Fibroblast of upper back skin (primary cell): ENCODE measurements around the gene STIL.

Experiments used
- DNase-seq: peaks from one replicate; pipeline ENCODE4 v3.0.0-alpha.2; 2013

Gene STIL

DNA sequence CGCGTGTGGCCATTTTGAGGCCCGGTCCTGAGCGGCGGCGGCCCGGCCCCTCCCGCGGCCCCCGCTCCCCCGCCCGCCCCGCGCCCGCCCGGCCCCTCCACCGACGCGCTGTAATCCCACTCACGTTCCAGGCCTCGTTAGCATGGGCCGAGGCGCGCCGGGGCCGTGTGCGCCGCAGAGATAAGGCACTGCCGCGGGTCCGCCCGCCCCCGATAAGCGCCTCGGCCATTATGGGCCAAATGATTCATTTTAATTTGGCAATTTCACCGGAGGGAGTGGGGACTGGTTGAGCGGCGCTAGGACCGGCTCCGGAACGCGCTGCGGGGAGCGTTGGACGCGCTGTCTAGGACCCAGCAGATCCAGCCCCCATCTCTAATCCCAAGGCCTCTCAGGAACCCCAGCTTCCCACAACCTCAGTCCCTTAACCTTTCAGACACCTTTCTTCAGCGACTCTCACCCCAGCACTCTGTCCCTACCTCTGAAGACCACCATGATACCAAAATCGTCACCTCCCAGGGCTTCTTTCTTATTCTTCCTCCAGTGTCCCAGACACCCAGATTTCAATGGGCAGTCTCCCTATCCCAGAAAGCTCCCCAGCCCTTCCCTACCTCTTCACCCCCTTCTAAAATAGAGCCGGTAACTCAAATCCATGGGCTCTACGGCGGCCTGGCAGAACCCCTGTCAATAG, 81.6 kb downstream of the STIL start, which contains the start of gene TAL1:
Gene TAL1, minus strand, starts transcription at position 39 of the 688 bp plus-strand sequence. CDS start 6,337 bp downstream, outside the sequence.
- DNase-seq = no peak

DNA sequence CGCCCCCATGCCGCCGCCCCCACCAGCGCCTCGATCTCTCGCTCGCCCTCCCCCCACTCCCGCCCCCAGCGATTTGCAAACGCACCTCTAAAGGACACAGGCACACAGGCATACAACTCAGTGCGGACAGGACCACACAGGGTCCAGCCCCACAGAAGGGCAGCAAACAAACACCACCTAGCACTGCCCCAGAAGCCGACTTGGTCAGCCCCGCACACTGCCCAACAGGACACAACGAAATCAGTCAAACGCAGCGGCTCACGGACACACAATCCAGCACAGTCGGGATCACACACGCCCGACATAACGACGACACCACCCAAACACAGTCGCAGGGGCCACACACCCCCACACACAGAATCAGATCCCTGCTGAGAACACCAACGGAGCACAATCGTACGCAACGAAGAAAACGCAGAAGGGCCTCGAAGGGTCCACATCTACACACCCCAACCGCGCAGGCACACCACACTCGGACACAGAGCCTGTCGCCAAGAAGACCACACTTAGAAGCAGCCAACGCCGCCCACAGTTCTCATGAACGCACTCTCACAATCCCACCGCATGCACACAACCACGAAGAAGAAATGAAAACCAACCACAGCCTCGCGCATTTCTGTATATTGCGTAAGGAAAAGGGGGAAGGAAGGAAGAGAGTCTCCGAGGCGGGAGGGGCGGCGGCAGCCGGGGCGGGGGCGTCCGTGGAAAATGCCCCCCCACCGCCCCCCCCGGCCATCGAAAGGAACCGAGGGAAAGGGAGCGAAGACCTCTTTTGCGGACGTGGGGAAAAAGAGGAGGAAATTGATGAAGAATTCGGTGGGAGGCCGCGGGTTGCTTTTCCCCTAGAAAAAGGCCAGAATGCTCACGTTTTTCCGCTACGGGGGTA, 82.4 kb downstream of the STIL start:
- DNase-seq = peak; percentile 61

DNA sequence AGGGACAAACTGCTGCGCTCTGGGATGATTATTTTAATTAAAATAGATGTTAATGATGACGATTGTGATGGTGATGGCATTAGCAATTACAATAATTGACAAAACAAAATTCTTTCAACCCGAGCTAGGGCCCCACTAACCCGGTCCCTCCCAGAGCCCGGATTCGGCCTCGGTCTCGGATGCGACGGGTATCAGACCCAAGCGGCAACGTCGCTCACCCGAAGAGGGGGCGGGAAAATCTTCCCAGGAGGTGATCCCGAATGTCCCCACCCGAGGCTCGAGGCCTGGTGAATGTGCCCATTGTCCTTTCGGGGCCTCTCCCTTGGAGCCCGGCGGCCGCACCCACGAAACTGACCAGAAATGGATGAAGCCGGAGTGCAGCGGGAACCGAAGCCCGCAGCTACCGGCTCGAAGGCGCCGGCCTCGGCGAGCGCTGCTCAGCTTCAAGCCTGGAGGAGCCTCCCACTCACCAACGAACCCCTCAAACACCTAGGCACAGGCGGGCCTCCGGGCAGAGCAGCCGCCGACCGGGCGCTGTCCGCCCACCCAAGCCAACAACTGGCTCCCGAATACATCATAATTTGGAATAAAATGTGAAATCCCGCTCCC, 83.2 kb downstream of the STIL start:
- no peak for DNase-seq

DNA sequence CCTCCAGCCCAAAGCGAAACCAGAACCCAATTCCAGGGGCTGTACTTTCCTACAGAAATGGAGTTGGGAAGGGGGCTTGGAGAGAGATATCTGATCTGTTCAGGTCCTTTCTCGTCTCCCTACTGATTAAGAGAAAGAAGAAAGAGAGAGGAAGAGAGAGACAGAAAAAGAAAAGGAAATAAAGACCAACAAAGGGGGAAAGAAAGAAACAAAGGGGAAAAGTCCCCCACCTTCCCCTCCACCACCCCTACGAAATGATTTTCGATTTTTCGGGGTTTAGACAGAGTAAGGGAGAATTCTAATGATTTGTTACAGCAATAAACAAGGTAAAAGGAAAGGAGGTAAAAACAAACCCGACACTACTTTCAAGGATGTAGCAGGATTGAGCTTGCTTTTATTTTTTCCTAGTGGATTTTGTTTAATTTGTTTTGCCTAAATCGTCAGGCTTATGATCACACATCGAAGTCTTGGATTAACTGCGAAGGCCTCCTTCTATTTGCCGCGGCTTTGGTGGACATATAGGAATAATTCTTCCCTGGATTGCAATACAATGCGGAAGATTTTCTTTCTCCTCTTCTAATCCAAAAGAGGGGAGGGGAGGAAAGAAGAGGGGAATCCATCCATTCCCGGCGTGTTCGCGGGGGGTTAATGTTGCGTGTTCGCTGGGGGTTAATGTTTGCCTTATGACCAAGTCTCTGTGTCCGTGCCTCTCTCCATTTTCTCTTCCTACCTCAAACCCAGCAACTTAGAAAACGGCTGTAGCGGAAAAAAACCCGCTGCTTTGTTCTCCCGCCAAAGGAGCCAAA, 83.9 kb downstream of the STIL start:
- no peak for DNase-seq

DNA sequence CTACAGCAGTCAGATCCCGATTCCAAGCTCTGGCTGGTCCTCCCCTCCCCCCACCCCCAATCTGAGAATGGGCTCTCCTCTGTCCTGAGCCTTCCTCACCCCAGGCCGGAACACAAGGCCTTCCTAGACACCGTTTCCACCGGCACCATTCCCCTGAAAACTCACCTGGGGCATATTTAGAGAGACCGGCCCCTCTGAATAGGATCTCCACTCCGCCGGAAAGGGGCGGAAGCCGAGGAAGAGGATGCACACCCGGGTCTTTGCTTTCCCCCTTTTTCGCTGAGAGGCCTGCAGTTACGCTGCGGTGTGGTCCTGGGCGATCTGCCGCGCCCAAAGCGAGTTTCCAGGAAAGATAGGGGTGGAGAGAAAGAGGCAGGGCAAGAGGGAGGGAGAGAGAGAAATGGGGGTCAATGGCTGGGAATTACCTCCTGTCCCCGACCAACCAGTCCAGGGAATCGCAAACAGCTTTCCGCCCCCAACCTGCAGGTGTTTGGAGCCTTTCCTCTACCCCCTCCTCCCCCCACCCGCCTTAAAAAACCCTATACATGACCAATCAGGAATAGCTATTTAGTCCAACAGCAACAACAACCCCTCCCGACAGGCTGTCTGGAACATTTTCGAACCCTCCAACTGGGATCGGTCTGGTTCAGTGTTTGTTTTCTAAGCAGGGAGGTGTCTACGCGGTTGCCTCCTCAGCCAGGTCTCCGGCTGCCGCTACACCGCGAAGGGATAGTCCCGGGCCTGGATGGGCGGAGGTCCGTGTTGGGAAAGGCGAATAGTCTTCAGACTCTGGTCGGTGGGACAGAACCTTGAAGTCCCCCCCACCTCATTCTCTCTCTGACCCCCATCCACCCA, 84.7 kb downstream of the STIL start:
- no peak for DNase-seq

DNA sequence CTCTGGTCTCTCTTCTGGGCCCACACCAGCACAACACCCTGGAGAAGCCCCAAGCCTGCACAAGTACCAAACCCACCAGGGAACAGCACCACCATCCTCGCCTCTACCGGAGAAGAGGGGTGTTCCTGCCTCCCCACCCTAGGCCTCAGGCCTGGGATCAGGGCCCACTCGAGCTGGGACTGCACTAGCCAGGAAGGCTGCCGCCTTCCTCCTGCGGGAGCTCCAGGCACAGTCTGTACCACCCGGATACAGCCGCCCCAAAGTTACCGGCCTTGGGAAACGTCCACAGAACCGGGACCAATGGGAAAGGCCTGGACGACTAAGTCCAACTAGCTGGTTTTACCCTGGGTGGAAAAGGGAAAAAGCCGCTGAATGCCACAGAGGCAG, 85.3 kb downstream of the STIL start:
- DNase-seq = no peak

DNA sequence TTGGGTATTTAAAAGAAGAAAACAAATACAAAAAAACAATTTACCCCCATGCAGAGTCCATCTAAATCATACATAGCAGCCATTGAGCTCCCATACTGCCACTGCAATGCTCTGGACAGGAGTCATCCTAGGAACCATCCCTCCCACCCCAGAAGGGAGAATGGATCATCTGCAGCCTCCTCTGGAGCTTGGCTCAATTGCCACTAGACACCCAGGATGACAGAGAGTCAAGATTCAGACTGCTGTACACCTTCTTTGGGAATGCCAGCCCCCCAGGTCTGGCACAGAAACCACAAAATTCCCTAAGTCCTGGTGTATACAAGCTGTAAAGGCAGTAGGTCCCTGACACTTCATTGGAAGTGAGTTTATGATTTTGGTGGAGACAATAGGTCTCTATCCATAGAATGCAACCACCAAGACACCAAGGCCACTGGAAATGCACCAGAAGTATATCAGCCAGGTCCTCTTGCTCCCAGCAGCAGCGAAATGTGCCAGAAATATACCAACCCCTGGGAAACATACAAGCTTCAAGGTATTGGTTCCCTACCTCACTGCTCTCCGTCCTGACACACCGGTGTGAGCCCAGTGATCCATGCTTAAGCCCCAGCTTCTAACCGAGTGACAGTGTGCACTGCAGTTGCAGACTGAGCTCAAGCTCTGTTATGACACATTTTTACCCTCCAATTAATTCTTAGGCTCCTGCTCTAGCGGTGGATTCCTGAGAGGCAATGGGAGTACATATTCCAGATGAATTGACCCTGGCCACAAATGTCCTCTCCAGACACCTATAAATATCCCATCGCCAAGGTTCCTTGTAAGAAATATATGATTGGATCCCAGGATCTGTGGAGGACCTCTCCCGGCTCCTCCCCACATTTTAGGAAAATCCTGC, 86.4 kb downstream of the STIL start:
- DNase-seq = no peak

DNA sequence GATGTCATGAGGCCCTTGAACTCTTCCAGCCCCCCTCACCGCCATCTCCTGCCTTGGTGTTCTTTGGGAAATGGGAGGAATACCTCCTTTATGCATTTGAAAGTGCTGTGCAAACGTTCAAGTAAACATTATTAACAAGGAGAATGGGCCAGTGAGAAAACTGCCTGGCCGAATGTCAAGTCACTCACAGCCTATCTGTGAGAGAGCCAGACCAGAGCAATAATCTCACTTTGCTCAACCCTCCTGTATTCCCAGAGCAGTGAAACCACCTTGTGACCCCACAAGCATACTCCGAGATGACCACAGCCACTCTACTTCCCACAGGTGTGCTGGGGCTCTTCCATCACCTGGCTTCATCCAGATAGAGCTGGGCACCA, 87.1 kb downstream of the STIL start:
- no peak for DNase-seq

DNA sequence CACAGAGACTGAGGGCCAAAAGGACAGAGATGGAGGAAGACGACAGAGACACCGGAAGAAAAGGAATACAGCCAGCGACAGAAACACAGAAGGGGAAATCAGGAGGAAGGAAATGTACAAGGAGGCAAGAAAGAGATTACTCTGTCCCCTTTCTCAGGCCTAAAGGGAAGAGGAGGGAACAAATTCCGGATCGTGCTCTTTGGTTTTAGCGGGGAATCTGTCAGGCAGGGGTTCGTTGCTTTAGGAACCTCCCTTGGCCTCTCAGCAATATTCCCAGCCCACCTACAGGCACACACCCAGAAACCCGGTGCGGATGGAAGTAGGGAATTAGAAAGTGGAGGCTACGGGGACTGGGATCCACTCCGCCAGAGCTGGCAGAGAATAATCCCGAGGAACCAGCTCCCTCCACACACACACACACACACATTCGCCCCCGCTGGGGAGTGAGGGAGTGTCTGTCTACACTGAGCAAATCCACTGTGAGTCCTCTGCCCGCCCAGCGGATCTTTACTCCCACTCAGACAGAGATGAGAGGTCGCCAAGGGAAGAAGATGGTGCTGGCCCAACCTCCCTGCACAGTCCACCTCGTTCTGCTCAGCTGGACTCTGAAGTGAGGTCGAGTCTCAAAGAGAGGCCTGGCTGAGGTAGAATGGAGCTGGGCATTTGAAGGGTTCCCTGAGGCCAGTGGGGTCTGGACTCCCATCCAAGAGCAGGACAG, 87.7 kb downstream of the STIL start:
- no peak for DNase-seq

DNA sequence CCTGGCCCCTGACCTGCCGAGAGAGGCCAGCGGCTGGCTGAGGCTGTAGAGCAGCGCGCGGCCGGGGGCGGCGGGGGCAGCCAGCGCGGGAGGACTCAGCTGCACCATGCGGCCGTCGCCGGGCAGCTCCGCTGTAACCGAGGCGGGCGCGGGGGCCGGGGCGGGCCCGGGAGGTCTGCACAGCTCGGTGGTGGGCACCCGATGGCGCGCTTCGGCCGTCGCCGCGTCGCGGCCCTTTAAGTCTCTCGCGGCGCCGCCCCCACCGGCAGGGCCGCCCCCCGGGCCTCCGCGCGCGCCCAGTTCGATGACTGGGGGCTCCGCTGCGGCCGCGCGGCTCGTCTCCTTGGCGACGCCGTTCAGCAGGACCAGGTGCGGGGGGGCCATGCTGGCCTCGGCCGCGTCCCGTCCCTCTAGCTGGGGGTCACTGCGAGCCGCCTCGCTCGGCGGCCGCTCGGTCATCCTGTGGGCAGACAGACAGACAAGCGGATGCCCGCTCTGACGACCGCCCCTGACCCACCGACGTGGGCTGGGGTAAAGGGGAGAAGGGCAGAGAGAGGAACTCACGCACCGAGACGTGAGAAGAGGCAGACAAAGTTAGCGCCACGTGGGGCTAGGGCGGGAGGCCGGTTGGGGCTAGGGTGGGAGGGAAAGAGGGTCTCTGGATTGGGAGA, 88.4 kb downstream of the STIL start:
- no peak for DNase-seq

DNA sequence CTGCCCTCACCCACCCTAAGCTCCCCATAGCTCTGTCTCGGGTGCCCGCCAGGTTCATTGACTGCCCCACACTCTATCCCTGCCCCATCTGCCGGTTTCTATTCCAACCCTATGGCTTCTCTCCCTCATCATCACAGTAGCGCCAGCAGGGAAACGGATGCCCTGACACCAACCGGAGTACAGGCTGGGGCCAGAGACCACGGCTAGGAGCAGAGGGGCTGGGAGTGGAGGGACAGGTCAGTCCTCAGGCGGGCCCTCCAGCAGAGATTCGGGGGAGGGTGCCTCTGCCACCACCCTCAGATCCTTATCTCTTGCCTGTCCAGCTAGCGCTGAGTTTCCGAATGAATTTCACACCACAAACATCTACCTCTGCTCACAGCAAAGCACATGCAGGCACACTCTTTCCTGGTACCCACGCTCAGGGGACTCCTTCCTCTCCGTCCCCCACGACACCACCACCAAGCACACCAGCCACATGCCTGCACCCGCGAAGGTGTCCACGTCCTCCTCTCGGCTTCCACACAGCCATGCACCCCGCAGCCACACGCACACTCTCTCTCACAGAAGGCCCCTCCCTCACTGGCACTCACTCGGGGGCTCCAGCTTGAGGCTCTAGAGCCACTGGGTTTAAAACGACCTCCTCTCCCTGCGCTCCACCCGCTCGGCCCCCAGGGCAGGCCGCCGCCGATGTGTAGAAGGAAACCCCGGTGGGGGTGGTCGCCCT, 89.1 kb downstream of the STIL start:
- no peak for DNase-seq

DNA sequence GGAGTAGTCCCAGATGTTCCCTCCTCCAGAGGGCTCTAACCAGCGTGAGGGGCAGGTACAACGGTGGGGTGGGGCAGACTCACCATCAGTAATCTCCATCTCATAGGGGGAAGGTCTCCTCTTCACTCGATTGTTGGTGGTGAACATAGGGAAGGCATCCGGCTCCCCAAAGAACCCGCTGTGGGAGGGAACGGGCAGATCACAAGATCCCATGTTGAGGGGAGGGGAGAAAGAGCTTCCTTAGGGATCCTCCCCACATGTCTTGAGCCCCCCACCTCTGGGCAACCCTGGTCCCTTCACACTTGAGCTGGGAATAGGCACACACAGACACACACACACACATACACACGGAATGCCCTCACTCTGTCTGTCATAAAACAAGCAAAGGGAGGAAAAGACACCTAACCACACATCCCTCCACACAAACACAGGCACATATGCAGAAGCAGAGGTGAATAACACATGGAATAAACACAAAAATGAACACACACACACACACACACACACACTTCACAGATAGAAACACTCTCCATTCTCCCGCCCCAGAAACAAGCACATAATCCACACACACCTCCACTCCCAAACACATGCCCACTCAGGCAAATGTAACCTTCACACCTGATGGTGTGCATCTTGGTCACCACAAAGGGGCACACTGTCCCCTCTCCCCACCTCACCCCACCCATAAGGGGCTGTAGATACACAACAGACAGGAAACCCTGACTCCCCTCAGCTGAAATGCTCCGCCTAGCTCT, 89.8 kb downstream of the STIL start:
- DNase-seq = no peak

DNA sequence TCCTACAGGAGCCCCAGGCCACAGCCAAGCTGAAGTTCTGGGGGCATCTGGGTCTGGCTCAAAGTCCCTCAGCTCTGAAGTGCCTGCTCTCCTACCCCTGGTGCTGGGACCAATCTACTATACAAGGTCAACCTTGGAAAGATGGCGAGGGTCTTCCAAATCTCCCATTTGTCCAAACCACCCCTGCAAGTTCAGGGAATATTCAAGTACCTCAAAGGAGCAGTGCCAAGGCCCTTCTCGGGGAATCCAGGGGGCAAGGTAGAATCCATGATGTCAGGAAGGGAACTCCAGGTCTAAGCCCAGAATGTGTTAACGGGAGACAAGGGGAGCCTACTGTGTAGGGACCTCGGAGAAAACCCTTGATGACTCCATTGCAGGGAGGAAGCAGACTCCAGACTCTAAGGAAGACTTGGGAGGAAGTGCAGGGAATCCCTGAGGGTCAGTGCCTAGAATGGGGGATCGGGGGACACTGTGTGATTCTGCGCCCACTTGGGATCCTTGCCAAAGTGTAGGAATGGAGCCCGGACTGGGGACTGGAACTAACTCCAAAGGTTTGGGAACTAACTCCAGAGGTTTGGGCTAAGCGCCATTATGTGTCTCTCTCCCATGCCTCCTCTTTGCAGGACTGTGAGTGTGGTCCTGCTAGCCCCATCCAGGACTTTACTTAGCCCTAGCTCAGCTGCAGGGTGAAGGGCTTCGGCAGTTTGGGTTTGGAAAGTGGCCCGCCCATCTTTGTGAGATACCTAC, 90.6 kb downstream of the STIL start:
- no peak for DNase-seq

DNA sequence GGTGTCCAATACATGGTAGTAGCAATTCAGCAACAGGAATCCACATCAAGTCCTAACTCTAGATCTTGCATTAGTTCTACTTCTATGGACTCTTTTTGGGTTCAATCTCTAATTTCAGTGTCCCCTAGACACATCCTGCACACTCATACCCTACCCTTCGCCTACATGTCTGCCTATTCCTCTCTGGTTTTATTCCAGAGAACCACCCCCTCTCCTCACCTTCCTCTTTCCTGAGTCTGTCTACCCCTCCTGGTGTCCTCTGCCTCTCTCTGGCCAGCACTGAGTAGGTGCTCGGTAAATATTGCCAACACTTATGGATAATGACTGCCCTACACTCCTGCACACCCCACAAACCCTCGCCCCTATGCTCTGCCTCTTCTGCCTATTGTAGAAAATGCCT, 91.5 kb downstream of the STIL start:
- DNase-seq = no peak

DNA sequence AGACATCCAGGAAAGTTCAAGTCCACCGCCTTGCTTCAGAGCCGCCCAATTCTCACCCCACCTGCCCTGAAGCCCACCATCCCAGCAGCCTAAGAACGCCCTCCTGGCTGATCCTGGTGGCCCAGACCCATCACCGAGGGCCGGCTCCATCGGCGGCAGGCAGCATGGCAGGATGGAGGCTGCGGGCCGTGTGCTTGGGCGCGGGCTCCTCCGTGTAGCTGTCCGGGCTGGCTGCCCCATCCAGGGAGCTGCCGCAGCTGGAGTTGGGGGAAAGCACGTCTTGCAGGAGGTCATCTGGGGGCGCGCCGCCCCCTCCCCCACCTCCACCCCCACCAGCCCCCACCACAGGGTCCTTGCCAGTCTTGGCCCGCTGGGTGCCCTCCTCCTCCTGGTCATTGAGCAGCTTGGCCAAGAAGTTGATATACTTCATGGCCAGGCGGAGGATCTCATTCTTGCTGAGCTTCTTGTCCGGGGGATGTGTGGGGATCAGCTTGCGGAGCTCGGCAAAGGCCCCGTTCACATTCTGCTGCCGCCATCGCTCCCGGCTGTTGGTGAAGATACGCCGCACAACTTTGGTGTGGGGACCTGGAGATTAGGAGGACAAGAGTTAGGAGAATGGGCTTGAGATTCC, 94.2 kb downstream of the STIL start:
- no peak for DNase-seq

DNA sequence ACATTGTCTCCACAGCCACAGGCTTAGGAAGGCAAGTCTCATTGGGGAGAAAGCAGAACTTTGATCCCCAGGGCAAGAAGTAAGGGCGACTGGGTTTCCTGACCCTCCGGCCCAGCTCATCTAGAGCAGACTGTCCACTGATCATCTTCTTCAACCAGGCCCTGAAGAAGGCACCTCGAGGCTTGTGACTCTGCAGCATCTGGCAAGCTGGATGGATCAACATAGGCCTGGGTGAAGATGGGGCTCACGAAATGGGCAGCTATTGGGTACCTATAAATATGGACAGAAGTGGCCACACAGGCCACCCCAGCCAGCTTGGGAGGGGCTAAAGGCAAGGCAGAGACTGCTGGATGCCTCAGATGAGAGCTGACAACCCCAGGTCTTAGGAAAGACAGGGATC, 94.9 kb downstream of the STIL start:
- DNase-seq = no peak
